GM18519 (cell line): ENCODE data around the gene SGTA.

Experiments
- ATAC-seq: cut with Tn5 transposase; IDR thresholded peaks from one replicate; pipeline ENCODE4 v1.9.1; 2021; ENCODE audit warnings: mild to moderate bottlenecking, moderate library complexity; ENCODE audit not compliant: unreplicated experiment, low FRiP score

The SGTA gene

DNA sequence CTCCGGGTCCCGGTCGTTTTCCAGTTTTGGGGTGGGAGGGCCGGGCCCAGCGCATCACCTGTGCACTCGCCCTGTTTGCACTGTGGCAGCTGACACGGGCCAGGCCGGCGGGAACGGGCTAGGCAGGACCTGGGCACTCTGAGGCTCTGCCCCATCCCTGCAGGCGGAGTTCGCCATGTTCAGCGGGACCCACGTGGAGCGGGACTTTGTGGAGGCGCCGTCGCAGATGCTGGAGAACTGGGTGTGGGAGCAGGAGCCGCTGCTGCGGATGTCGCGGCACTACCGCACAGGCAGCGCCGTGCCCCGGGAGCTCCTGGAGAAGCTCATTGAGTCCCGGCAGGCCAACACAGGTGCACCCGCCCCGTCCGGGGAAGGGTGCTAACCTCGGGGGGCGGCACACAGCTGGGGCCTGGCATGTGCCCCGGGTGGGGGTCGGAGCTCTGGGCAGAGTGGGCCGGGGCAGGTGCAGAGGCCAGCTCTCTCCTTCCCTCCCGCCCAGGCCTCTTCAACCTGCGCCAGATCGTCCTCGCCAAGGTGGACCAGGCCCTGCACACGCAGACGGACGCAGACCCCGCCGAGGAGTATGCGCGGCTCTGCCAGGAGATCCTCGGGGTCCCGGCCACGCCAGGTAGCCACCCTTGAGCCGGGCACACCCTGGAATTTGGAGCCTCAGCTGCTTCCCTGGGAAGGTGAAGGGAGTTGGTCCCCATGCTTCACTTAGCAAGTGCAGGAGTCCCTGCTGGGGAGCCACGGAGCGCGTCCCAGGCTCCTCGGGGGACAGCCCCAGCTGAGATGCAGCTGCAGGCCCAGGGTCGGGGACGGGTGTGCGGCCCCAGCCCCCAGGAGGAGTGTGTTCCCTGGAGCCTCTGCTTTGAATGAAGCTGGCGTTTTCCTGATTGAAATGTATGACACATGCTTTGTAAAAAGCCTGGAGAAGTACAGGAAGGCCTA is 27.3 kb upstream of the SGTA start:
- no peak for ATAC-seq

DNA sequence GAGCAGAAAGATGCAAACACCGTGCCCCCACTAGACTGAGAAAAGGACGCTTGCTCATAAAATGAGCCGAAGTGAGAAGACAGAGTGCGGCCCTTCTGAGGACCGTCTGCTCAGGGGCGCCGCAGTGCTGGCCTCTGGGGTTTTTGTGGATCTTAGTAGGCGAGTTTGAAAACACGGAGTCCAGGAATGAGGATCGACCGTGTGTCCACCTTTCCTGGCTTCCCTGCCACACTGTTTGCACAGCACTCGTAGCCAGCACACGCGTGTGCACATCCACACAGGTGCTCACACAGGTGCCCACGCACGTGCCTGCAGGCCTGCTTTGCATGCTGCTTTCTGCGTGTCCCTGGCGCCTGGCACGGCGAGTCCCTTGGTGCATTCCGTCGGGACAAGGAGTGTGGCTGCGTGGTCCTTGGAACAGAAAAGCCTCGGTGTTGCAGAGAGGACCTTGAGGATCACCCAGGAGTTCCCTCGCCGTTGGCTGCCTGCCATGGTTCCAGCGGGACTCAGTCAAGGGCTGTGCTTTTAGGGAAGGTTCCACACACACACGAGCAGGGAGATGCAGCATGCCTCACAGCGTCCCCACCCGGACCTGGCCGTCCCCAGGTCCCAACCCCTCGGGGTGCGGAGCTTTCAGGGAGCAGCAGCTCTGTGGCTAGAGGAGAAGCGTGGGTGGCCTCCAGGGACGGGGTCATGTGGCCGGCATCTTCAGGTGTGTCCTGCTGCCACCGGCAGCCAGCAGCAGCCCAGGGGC is 26.5 kb upstream of the SGTA start:
- no peak for ATAC-seq

DNA sequence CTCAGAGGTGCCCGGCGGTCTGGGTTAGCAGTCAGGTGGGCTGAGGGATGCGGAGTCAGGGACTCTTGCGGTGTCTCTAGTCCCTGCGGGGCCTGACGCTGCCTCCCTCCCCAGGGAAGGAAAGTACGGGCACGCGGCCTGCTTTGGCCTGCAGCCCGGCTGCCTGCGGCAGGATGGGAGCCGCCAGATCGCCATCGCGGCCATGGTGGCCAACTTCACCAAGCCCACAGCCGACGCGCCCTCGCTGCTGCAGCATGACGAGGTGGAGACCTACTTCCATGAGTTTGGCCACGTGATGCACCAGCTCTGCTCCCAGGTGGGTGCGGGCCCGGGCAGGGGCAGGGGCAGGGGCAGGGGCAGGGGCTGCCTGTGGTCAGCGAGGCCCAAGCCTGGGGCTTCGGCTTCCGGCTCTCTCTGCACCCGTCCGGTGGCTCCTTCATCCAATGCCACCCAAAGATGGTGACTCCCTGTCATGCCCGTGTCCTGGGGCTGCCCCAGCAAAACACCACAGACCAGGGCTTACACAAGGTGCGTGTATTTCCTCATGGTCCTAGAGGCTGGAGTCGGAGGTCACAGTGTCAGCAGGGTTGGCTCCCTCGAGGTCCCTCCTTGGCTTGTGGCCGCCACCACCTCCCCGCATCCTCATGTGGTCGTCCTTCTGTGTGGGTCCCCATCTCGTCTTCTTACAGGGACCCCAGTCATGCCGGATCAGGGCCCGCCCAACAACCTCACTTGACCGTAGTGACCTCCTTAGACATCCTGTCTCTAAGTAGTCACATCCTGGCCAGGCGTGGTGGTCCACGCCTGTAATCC is 25.3 kb upstream of the SGTA start:
- no peak for ATAC-seq

DNA sequence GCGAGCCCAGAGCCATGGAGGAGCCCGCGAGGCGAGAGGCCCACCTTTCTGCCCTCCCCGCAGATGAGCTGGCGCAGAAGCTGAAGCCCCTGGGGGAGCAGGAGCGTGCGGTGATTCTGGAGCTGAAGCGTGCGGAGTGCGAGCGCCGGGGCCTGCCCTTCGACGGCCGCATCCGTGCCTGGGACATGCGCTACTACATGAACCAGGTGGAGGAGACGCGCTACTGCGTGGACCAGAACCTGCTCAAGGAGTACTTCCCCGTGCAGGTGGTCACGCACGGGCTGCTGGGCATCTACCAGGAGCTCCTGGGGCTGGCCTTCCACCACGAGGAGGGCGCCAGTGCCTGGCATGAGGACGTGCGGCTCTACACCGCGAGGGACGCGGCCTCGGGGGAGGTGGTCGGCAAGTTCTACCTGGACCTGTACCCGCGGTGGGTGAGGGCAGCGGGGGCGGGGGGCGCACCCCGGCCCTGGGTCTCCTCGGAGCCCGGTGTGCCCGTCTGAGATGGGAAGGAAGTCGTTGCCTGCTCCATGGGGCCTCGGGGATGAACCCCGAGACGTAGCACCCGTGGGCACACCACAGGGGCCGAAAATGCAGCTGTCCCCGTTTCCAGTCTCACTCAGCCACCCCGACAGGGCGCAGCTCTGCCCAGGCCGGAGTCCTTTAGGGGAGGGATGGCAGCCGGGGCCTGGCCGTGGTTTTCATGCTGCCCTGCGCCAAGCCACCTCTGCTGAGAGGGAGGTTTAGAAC is 24.5 kb upstream of the SGTA start:
- no peak for ATAC-seq

DNA sequence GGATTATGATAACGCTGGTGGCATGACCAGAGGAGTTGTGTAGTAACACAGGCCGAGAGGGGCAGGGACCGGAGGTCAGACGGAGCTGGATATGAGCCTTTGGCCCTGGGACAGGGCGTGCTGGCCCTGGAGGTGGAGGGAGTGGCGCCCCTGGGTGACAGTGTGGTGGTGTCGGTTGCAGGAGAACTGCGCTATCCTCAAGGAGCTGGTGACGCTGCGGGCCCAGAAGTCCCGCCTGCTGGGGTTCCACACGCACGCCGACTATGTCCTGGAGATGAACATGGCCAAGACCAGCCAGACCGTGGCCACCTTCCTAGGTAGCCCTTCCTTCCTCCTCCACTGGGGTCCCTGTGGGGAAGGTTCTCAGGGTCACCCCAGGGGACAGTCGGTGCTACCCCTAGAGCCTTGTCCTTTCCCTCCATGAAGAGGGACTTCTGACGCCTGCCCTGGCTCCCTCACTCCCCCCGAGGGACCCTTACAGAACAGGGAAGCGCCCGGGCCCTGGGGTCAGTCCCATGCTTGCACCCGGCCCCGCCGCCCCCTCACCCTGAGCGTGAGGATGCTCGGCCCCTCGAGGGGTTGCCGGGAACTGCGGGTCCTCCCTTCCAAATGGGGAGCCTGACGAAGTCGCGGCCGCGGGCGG is 23.8 kb upstream of the SGTA start:
- no peak for ATAC-seq

DNA sequence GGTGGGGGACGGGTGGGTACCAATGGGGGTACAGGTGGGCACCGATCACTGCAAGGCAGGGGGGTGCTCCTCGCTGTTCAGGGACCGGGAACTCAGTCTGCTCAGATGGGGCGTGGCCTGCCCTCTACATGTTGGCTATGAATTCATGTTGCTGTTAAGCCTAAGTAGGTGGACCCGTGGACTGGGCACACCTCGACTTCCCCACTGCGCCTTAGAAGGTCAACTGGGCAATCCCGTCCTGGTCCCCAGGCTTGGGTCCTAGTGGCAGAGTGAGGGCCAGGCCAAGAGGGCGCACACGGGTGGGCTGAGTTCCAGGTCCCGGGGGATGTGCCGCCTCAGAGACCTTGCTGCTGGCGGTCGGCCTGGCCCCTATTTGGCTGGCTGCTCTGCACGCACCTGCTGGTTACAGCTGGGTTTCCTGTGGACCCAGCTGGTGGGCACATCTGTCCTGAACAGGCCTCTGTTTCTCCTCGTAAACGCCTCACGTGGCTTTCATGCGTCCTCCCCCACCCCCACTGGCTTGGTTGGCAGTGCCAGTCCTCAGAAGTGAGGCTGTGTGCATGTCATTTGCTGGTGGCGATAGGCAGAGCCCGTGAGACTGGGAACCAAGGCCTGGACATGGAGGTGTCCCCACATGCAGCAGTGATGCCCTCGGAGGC is 23.0 kb upstream of the SGTA start:
- no peak for ATAC-seq

DNA sequence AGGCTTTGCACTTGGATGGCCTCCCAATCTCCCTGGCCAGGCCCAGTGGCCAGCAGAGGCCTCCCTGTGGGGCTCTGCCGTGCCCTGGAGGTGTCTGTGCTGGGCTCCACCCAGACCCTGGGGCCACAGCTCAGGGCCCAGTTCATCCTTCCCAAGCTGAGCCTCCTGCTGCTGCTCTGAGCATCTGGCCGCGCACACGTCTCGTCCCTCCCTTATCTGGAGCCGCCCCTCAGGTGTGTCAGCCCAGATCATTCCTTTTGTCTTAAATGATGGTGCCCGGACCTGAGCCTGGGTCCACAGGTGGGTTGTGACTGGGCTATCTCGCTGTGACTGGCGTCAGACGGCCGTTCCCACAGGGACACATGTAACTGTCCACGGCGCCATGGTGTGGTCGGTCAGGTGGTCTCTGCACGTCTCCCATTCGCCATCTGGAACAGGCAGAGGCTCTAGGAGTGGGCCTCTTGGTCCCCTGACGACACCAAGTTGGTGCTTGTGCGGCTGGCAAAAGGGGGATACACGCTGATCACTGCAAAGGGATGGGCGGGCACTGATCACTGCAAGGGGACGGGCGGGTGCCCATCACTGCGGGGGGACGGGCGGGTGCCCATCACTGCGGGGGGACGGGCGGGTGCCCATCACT is 22.3 kb upstream of the SGTA start:
- ATAC-seq, result no peak

DNA sequence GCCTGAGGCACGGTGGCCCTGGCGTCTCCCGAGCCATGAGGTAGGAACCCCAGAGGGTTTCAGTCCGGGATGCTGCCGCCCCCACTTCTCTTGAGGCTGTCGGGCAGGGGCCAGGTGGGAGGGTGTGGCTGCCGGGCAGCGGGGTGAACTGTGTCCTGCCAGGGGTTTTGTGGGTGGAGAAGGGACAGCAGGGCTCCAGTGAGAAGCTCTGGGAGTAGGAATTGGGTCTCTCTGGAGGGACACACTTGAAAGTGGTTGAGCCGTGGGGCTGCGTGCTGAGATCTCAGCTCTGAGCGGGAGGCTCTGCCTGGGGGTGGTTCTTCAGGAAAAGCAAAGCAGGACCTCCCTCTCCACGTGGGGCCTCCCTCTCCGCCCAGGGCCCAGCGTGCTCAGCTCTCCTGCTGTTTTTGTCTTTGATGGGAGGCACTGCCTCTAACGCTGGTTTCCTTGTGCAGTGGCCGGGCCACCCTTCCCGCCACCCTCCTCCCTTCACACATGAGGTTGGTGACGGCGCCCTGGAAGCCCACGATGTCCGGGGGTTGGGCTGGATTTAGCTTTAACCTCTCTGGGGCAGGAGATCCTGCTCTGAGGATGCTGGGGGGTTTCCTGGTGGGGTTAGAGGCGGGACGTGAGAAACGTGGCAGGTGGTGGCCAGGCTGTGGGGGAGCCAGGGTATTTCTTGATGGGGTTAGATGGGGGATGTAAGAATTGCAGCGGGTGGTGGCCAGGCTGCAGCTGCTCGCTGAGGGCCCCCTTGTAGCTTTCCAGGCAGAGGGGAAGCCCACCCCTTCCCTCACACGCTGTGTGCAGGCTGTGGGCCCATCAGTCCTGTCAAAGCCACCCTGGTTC is 21.3 kb upstream of the SGTA start:
- no peak for ATAC-seq

DNA sequence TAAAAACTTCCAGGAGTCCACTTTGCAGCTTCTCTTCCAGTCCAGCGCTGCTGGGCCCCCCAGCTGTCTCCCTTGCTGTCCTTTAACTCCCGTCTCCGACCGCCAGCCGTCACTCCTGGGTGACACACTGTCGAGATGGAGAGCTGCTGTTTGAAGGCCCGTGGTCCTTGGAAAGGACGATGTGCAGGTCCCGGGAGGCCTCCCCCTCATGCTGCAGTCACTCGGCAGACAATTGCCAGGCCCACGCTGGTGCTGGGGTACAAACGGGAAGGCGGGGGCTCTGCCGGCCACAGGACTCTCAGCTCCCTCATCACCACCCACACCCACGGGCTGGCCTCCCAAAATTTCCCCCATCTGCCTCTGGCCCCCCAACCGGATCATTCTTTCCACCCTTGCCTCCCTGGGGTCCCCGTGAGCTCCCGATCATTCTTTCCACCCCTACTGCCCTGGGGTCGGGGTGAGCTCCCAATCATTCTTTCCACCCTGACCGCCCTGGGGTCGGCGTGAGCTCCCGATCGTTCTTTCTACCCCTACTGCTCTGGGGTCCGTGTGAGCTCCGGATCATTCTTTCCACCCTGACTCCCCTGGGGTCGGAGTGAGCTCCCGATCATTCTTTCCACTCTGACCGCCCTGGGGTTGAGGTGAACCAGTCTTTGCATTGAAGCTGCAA is 20.5 kb upstream of the SGTA start:
- ATAC-seq, result no peak

DNA sequence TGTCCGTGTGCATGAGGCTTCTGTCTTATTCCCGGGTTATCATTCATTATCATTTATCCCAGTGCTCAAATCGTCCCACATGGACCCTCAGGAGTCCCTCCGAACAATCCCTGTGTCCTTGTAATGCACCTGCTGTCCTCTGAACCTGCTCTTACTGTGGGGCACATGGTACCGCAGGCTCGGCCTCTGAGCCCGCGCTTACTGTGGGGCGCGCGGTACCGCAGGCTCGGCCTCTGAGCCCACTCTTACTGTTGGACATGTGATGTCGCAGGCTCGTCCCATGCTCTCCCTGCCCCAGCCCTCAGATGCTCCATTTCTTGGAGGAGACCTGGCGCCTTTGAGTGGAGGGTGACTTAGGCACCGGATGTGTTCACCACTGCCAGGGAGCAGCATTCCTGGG is 19.8 kb upstream of the SGTA start:
- no peak for ATAC-seq

DNA sequence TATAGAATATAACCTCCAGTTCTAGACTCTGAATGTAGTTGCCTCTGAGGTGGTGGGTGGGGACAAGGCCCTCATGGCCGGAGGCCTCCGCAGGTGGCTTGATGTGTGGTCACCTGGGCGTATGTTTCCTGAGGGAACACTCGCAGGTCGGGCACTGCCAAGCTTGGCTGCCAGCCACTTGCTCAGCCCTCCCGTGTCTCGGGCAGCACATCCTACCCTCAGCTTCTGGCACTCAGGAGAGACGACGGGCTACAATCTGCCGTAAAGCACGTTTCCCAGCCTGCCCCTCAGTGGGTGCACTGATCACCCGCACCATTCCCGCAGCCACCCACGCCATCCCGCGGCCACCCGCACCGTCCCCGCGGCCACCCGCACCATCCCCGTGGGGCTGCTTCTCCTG is 17.4 kb upstream of the SGTA start:
- no peak for ATAC-seq

DNA sequence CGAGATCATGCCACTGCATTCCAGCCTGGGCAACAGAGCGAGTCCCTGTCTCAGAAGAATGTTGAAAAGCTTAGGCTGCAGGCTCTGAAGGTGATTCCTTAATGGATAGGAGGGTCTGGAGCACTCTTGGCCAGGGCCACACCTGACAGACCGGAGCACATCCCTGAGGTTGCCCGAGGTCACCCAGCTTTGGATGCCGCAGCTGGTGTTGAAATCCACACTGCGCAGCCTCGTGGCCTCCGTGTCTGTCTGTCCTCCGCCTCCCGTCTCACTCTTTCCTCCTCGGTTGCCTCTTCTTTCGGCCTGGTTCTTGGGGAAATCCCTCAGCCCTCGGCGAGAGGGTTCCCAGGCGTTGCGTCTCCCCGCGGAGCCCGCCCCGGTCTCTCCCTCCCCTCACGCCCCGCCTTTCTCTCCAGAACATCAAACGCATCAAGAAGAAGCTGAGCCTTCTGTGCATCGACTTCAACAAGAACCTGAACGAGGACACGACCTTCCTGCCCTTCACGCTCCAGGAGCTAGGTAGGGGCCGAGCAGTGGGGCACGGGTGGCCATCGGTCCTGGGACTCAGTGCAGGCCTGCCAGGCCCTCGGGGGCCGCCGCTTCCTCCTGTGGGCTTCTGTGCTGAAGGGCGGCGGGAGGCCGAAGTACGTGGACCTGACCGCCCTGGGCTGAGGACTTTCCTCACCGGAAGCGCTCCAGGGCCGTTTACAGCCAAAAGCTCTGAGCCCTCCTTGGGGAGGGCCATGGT is 16.4 kb upstream of the SGTA start:
- no peak for ATAC-seq

DNA sequence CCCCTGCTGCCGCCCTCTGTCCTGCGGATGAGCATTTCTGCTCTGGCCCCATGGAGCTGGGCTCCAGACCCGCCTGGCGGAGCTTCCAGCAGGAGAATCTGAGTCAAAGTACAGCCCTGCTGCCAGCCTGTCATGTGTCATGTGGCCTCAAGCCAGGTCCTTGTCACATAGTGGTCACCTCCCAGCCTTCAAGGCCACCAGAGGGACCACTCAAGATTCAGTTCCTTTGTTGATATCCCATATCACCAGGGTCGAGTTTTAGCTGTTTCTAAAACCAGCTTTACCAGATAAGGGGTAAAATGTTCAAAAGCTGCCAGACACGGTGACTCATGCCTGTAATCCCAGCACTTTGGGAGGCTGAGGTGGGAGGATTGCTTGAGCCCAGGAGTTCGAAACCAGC is 15.7 kb upstream of the SGTA start:
- ATAC-seq, result no peak

DNA sequence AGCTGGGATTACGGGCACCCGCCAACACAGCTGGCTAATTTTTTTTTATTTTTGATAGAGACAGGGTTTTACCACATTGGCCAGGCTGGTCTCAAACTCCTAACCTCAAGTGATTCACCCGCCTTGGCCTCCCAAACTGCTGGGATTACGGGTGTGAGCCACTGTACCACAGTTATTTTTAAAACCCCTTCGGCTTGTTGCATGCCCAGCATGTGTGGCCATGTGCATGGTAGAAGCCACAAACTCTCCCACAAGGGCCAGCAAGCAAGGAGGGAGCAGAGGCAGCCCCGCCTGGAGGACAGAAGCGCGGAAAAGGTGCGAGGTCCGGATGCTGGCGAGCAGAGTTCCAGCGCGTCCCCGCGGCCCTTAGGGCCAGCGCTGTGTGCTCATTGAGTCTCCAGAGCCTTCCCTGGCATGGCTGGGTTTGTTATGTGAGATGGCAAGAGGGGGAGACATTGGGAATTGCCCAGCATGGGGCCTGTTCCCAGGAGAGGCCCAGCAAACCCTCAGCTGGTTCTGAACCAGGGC is 15.1 kb upstream of the SGTA start:
- no peak for ATAC-seq

DNA sequence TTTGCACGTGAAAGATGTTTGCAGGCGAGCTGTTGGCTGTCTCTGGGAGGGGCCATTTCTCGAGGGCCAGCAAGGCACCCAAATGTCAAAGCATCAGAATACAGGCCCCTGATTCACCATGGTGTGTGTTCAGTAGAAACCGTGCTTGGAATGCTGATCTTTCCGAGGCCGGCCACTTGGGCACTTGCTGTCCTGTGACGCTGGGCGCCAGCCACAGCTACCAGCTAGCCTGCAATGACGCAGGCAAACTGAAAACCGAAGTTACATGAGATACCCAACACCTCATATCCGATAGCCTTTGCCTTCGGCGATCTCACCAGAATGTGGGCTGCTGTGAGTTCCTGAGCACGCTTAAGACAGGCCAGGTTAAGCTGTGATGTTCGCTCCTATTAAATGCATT is 14.2 kb upstream of the SGTA start:
- no peak for ATAC-seq

DNA sequence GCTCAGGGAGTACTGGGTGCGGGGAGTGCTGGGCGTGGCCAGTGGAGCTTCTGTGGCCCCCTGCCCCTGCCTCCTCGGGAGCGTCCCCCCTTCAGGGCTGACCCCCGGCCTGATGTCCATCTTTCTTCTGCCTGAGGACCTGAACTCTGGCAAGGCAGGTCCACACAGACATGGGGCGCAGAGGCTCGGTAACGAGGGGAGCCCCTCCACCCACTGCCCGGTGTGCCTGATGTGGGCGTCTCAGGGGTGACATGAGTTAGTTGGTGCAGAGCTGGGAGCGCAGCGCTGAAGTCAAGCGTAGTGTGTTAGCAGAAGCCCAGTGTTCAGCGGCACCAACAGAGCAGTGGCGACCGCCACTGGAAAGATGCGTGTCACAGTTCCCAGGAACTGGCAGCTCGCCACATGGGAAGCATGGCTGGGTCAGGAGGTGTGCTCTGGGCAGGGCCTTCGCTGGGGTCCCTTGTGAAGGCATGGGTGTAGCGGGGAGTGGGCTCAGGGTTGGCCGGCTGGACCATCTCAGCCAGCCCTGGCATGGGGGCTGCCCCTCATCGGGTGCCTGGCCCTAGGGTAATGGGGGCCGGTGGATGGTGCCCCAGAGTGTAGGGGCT is 13.7 kb upstream of the SGTA start:
- no peak for ATAC-seq
